Stimulated activated memory B cell treated with anti-CD40 and anti-IgM and Interleukin-4, amounts not matched to agents 10 μg/mL and 1 μg/mL and 100 μg/mL, for 72 hours (primary cell): ENCODE results near the gene TAS2R38.
A peak's percentile ranks its signal among the peaks of the same experiment; 100 is the strongest.

Experiments
- ATAC-seq: fragments of 150-1000 bp; cut with Tn5 transposase; 2 replicates; pipeline ENCODE4 v1.10.0; 2021
- H3K27ac Mint-ChIP-seq: one replicate; pipeline ENCODE4 v1.8.0; 2022; ENCODE audit warnings: mild to moderate bottlenecking, mixed read lengths
- H3K27me3 Mint-ChIP-seq: one replicate; pipeline ENCODE4 v1.8.0; 2022; ENCODE audit warnings: mixed read lengths
- H3K36me3 Mint-ChIP-seq: one replicate; pipeline ENCODE4 v1.8.0; 2022; ENCODE audit warnings: mixed read lengths
- H3K4me1 Mint-ChIP-seq: one replicate; pipeline ENCODE4 v1.8.0; 2022; ENCODE audit warnings: mixed read lengths
- H3K4me3 Mint-ChIP-seq: one replicate; pipeline ENCODE4 v1.8.0; 2022; ENCODE audit warnings: mild to moderate bottlenecking, moderate library complexity, mixed read lengths
- H3K9me3 Mint-ChIP-seq: one replicate; pipeline ENCODE4 v1.8.0; 2022; ENCODE audit warnings: mixed read lengths

The TAS2R38 gene

DNA sequence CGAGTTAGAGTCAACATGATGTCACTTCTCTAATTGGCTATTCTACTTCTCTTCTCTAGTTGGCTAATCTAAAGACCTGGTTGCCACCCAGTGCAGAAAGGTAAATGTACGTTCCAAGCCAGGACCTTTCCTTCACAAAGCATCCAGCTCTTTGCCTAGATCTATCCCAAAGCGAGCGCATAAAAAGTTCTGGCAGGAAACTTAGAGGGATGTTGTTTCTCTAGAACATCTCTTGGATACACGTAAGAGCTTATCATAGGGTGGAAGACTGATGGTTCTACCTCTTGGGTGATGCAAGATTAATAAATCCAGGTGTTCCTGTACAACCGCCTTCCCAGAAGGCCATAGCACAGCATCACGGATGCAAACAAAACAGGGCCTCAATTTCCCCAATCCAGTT is at the start of gene TAS2R38:
TAS2R38 (minus strand) TSS at position 101 of the 400 bp plus-strand sequence; CDS start at position 17, 84 bp downstream.
- H3K4me3 Mint-ChIP-seq = no peak within 1 kb of the TSS
- no peaks in the 10 kb centered on the region for H3K9me3 Mint-ChIP-seq
- H3K36me3 Mint-ChIP-seq = no peaks in the 10 kb centered on the region
- H3K27me3 Mint-ChIP-seq = no peaks in the 10 kb centered on the region
- no peak for ATAC-seq
- H3K4me1 Mint-ChIP-seq = peaks cover 11% of the 10 kb centered on the region
- H3K27ac Mint-ChIP-seq = no peak within 1 kb of the TSS

- H3K4me1 Mint-ChIP-seq = no peaks in the 10 kb centered on the region
- no peak overlapping the region for H3K27ac Mint-ChIP-seq
- H3K36me3 Mint-ChIP-seq = no peaks in the 10 kb centered on the region
- ATAC-seq = no peak
- no peaks in the 10 kb centered on the region for H3K27me3 Mint-ChIP-seq
- H3K4me3 Mint-ChIP-seq = no peak overlapping the region
- no peaks in the 10 kb centered on the region for H3K9me3 Mint-ChIP-seq
Observed at GRCh38 chr7:142018154-142018553, 44.6 kb upstream of the TAS2R38 start.

GRCh38 chr7:142017451-142017850 is 43.9 kb upstream of the TAS2R38 start:
- Mint-ChIP-seq H3K4me3 (no peak overlapping the region), H3K9me3 (no peaks in the 10 kb centered on the region), H3K36me3 (no peaks in the 10 kb centered on the region), H3K27ac (no peak overlapping the region), H3K4me1 (no peaks in the 10 kb centered on the region), H3K27me3 (no peaks in the 10 kb centered on the region)
- ATAC-seq = no peak

DNA sequence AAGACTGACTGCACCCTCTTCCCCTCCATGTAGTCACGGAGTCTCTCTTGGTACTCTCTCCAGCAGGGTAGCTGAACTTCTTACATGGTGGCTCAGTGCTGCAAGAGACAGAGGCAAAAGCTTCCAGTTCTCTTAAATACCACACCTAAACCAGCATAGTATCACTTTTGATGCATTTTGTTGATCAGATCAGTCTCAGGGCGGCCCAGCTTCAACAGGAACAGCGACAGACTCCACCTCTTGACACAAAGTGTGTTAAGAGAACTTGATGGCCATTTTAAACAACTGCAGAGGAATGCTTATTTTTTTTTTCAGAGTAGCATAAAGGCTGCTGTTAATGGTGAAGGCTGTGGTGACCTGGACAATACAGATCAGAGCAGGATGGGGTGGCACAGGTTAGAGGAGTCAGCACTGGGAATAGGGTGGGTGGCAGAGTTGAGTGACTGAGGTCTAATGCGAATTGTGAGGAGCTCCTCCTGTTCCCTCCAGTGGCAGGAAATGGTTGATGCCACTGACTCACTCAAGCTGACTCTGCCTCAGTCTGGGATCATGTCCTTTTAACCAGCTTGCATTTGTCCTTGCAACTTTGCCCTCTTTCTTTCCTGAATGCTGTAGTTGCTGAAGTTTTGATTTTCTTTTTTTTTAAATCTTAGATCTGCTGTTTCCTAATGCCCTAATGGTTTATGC is 39.4 kb upstream of the TAS2R38 start:
- peak; percentile 10 for ATAC-seq

DNA sequence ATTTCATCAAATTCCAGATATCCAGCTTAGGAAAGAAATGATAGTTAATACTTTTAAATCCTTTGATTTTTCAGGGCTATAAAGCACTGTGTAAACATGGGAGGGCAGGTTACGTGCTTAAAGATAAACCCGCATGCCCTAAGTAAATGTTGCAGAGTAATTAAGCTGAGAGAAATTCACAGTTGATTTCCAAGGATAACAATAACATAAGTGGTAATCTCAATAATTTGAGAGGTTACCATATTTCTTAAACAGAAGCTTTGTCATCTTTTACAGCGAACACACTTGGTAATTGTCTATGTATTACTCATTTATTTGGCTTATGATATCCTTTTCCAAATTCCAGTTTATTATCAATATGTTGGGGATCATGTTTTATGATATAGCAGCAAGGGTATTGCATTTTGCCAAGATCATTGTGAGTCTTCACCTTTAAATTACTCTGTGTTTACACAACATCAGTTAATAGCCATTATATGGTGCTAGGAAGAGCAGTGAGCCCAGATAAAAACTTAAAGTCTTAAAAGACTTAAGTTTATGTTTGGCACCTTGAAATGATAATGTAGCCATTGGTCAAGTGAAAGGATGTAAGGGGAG is 37.5 kb upstream of the TAS2R38 start:
- Mint-ChIP-seq H3K9me3 (peaks cover 3% of the 10 kb centered on the region), H3K4me1 (no peaks in the 10 kb centered on the region), H3K4me3 (no peak overlapping the region), H3K27me3 (no peaks in the 10 kb centered on the region), H3K36me3 (no peaks in the 10 kb centered on the region), H3K27ac (no peak overlapping the region)
- no peak for ATAC-seq

More for the DNA sequence above, 39.4 kb upstream of the TAS2R38 start:
- Mint-ChIP-seq H3K9me3 (peaks cover 3% of the 10 kb centered on the region), H3K36me3 (no peaks in the 10 kb centered on the region), H3K4me1 (no peaks in the 10 kb centered on the region), H3K4me3 (no peak overlapping the region), H3K27me3 (no peaks in the 10 kb centered on the region), H3K27ac (no peak overlapping the region)

- no peaks in the 10 kb centered on the region for H3K36me3 Mint-ChIP-seq
- H3K4me1 Mint-ChIP-seq = no peaks in the 10 kb centered on the region
- peaks cover 3% of the 10 kb centered on the region for H3K9me3 Mint-ChIP-seq
- H3K27me3 Mint-ChIP-seq = no peaks in the 10 kb centered on the region
- no peak for ATAC-seq
- H3K4me3 Mint-ChIP-seq = no peak overlapping the region
- no peak overlapping the region for H3K27ac Mint-ChIP-seq
Observed at GRCh38 chr7:142009187-142009586, 35.6 kb upstream of the TAS2R38 start.

- H3K27ac Mint-ChIP-seq = no peak overlapping the region
- no peaks in the 10 kb centered on the region for H3K27me3 Mint-ChIP-seq
- no peaks in the 10 kb centered on the region for H3K4me1 Mint-ChIP-seq
- no peak overlapping the region for H3K4me3 Mint-ChIP-seq
- no peaks in the 10 kb centered on the region for H3K36me3 Mint-ChIP-seq
- H3K9me3 Mint-ChIP-seq = peaks cover 8% of the 10 kb centered on the region
- ATAC-seq = no peak
Observed at GRCh38 chr7:142006577-142006976, 33.0 kb upstream of the TAS2R38 start.

DNA sequence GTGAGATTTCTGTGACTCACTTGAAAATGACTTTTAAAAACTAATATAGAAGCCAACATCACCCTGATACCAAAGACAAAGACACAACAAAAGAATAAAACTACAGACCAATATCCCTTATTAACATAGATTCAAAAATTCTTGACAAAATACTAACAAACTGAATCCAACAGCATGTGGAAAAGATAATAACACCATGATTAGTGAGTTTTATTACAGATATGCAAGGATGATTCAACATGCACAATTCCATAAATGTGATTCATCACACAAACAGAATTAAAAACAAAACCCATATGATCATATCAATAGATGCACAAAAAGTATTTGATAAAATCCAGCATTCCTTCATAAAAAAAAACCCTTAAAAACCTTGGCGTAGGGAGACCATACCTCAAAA is 28.6 kb upstream of the TAS2R38 start:
- Mint-ChIP-seq H3K4me1 (no peaks in the 10 kb centered on the region), H3K9me3 (peaks cover 7% of the 10 kb centered on the region), H3K27me3 (no peaks in the 10 kb centered on the region), H3K27ac (no peak overlapping the region), H3K36me3 (no peaks in the 10 kb centered on the region), H3K4me3 (no peak overlapping the region)
- ATAC-seq = no peak

GRCh38 chr7:142001163-142001874 is 27.7 kb upstream of the TAS2R38 start:
- H3K27me3 Mint-ChIP-seq = no peaks in the 10 kb centered on the region

GRCh38 chr7:142000244-142000643 is 26.7 kb upstream of the TAS2R38 start:
- Mint-ChIP-seq H3K4me1 (no peaks in the 10 kb centered on the region), H3K4me3 (no peak overlapping the region), H3K9me3 (peaks cover 10% of the 10 kb centered on the region), H3K36me3 (no peaks in the 10 kb centered on the region), H3K27ac (no peak overlapping the region), H3K27me3 (no peaks in the 10 kb centered on the region)
- no peak for ATAC-seq

More at GRCh38 chr7:142001163-142001874, 27.7 kb upstream of the TAS2R38 start:
- Mint-ChIP-seq H3K4me3 (no peak overlapping the region), H3K27ac (no peak overlapping the region), H3K36me3 (no peaks in the 10 kb centered on the region), H3K9me3 (peaks cover 10% of the 10 kb centered on the region), H3K4me1 (no peaks in the 10 kb centered on the region)
- ATAC-seq = no peak

DNA sequence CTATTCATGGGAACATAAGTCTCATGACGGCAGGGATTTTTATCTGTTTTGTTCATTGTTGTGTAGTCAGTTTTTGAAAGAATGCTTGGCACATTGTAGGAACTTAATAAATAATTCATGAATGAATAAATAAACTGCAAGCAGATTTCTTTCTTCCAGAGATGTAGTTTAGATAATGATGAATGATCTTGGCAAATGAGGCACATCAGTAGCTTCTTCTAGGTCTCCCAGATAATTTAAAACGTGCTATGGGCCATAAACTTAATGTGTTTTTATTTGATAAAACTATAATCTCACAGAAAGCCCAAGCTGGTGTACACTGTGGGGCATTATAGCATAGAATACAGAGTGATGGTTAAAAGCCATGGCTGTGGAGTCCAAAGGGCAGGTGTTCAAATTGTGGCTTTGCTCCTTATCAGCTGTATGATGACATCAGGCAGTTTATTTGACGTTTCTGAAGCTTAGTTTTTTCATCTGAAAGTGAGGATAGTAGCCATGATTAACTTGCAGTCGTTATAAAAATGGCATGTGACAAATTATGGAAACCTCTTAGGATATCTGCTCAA is 25.6 kb upstream of the TAS2R38 start:
- Mint-ChIP-seq H3K27ac (no peak overlapping the region), H3K9me3 (peaks cover 10% of the 10 kb centered on the region), H3K36me3 (no peaks in the 10 kb centered on the region), H3K27me3 (no peaks in the 10 kb centered on the region), H3K4me3 (no peak overlapping the region), H3K4me1 (no peaks in the 10 kb centered on the region)
- no peak for ATAC-seq

DNA sequence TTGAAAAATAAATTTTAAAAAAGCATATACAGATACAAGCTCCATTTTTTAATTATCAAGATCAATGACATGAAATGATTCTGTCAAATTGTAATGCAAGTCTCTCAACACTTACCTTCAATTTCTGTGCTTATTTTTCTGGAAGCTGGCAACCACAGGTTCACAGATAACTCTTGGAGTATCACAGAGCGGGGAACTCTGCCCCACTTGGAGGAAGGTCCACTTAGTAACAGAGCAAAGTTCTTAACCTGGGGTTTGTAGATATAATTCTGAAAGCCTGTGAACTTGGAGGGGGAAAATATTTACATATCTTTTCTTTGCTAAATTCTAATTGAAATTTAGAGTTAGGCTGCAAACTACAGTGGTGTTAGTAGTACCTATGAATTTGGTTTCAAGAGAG is 19.8 kb upstream of the TAS2R38 start:
- no peaks in the 10 kb centered on the region for H3K36me3 Mint-ChIP-seq
- peaks cover 4% of the 10 kb centered on the region for H3K9me3 Mint-ChIP-seq
- no peaks in the 10 kb centered on the region for H3K4me1 Mint-ChIP-seq
- H3K4me3 Mint-ChIP-seq = no peak overlapping the region
- no peaks in the 10 kb centered on the region for H3K27me3 Mint-ChIP-seq
- no peak for ATAC-seq
- H3K27ac Mint-ChIP-seq = no peak overlapping the region

- ATAC-seq = no peak
- Mint-ChIP-seq H3K4me1 (no peaks in the 10 kb centered on the region), H3K27ac (no peak overlapping the region), H3K9me3 (peaks cover 2% of the 10 kb centered on the region), H3K27me3 (peaks cover under 1% of the 10 kb centered on the region), H3K4me3 (no peak overlapping the region), H3K36me3 (no peaks in the 10 kb centered on the region)
Observed at GRCh38 chr7:141992688-141993087, 19.1 kb upstream of the TAS2R38 start.

GRCh38 chr7:141992156-141992555 is 18.6 kb upstream of the TAS2R38 start:
- Mint-ChIP-seq H3K27me3 (peaks cover 6% of the 10 kb centered on the region), H3K4me3 (no peak overlapping the region), H3K27ac (no peak overlapping the region), H3K9me3 (peaks cover 2% of the 10 kb centered on the region), H3K36me3 (no peaks in the 10 kb centered on the region), H3K4me1 (no peaks in the 10 kb centered on the region)
- ATAC-seq = no peak

- Mint-ChIP-seq H3K36me3 (no peaks in the 10 kb centered on the region), H3K4me1 (no peaks in the 10 kb centered on the region), H3K9me3 (no peaks in the 10 kb centered on the region), H3K4me3 (no peak overlapping the region), H3K27ac (no peak overlapping the region), H3K27me3 (peaks cover 8% of the 10 kb centered on the region)
- ATAC-seq = no peak
Observed at GRCh38 chr7:141991140-141991539, 17.6 kb upstream of the TAS2R38 start.
